ENCODE measurements around the gene NDUFS6.

Gene NDUFS6

GRCh38 chr5:1785984-1786383 is 15.2 kb upstream of the NDUFS6 start:
- no peaks in the 10 kb centered on the region for H3K27me3 ChIP-seq (ENCODE audit: insufficient read depth, low read length)
- H3K4me1 ChIP-seq (ENCODE audit: insufficient read depth, low read length, severe bottlenecking), result peaks cover 40% of the 10 kb centered on the region

GRCh38 chr5:1786621-1787471 is 14.4 kb upstream of the NDUFS6 start:
- Histone ChIP-seq H3K4me1 (ENCODE audit: insufficient read depth, low read length, severe bottlenecking) (peaks cover 38% of the 10 kb centered on the region), H3K36me3 (ENCODE audit: insufficient read depth, low read length) (no peaks in the 10 kb centered on the region), H3K4me3 (ENCODE audit: low read depth, low read length, poor library complexity, severe bottlenecking) (no peak overlapping the region), H3K27me3 (ENCODE audit: insufficient read depth, low read length) (no peaks in the 10 kb centered on the region; the same call in 1 of the 2 replicates), H3K27ac (ENCODE audit: low read depth, low read length, poor library complexity, severe bottlenecking) (no peak overlapping the region), H3K9ac (ENCODE audit: low read length) (no peak overlapping the region), H4K20me1 (ENCODE audit: insufficient read depth, low read length) (no peaks in the 10 kb centered on the region), H3F3A (ENCODE audit: insufficient read depth, low read length) (no peaks in the 10 kb centered on the region), H3K9me2 (ENCODE audit: low read depth, low read length) (no peaks in the 10 kb centered on the region), H3K9me3 (ENCODE audit: low read length) (no peaks in the 10 kb centered on the region), H3K4me2 (ENCODE audit: low read length) (no peak overlapping the region), H3K79me2 (ENCODE audit: insufficient read depth, low read length) (no peaks in the 10 kb centered on the region), H2AFZ (ENCODE audit: low read length) (no peak overlapping the region)
- TF ChIP-seq CTCF (IDR thresholded peaks at IDR 0.05; ENCODE audit: low read length) (no peak), EZH2 (IDR thresholded peaks at IDR 0.05; ENCODE audit: borderline replicate concordance, low read length) (no peak)

More at GRCh38 chr5:1785984-1786383, 15.2 kb upstream of the NDUFS6 start:
- Histone ChIP-seq H3F3A (ENCODE audit: insufficient read depth, low read length) (no peaks in the 10 kb centered on the region), H4K20me1 (ENCODE audit: insufficient read depth, low read length) (no peaks in the 10 kb centered on the region), H2AFZ (ENCODE audit: low read length) (no peak overlapping the region), H3K27ac (ENCODE audit: low read depth, low read length, poor library complexity, severe bottlenecking) (no peak overlapping the region), H3K36me3 (ENCODE audit: insufficient read depth, low read length) (no peaks in the 10 kb centered on the region), H3K79me2 (ENCODE audit: insufficient read depth, low read length) (no peaks in the 10 kb centered on the region), H3K4me2 (ENCODE audit: low read length) (no peak overlapping the region), H3K9me2 (ENCODE audit: low read depth, low read length) (no peaks in the 10 kb centered on the region), H3K4me3 (ENCODE audit: low read depth, low read length, poor library complexity, severe bottlenecking) (no peak overlapping the region), H3K9me3 (ENCODE audit: low read length) (no peaks in the 10 kb centered on the region), H3K9ac (ENCODE audit: low read length) (no peak overlapping the region)
- TF ChIP-seq CTCF (IDR thresholded peaks at IDR 0.05; ENCODE audit: low read length) (no peak), EZH2 (IDR thresholded peaks at IDR 0.05; ENCODE audit: borderline replicate concordance, low read length) (no peak)

- TF ChIP-seq CTCF (IDR thresholded peaks at IDR 0.05; ENCODE audit: low read length), result no peak
- no peak for TF ChIP-seq EZH2 (IDR thresholded peaks at IDR 0.05; ENCODE audit: borderline replicate concordance, low read length)
- H3K4me3 ChIP-seq (ENCODE audit: low read depth, low read length, poor library complexity, severe bottlenecking), result no peak overlapping the region
- no peaks in the 10 kb centered on the region for H3K9me2 ChIP-seq (ENCODE audit: low read depth, low read length)
- H3F3A ChIP-seq (ENCODE audit: insufficient read depth, low read length), result no peaks in the 10 kb centered on the region
- H2AFZ ChIP-seq (ENCODE audit: low read length), result no peak overlapping the region
- H3K4me2 ChIP-seq (ENCODE audit: low read length), result no peak overlapping the region
- no peaks in the 10 kb centered on the region for H4K20me1 ChIP-seq (ENCODE audit: insufficient read depth, low read length)
- no peaks in the 10 kb centered on the region for H3K36me3 ChIP-seq (ENCODE audit: insufficient read depth, low read length)
- H3K9me3 ChIP-seq (ENCODE audit: low read length), result no peaks in the 10 kb centered on the region
- H3K27ac ChIP-seq (ENCODE audit: low read depth, low read length, poor library complexity, severe bottlenecking), result no peak overlapping the region
- no peaks in the 10 kb centered on the region; the same call in 1 of the 2 replicates for H3K27me3 ChIP-seq (ENCODE audit: insufficient read depth, low read length)
- H3K4me1 ChIP-seq (ENCODE audit: insufficient read depth, low read length, severe bottlenecking), result peaks cover 38% of the 10 kb centered on the region
- H3K79me2 ChIP-seq (ENCODE audit: insufficient read depth, low read length), result no peaks in the 10 kb centered on the region
- no peak overlapping the region for H3K9ac ChIP-seq (ENCODE audit: low read length)
These were observed 13.6 kb upstream of the NDUFS6 start for GRCh38 chr5:1787472-1788047.
